ENCODE data around the gene RPTN.
A peak's percentile ranks its signal among the peaks of the same experiment; 100 is the strongest.

The RPTN gene

GRCh38 chr1:152159144-152159543, at the start of gene RPTN:
Gene RPTN (minus strand): TSS chr1:152159228. CDS start chr1:152157889, 1,339 bp downstream.
- no peak for DNase-seq (ENCODE audit: extremely low read depth, low read depth)
- TF ChIP-seq CTCF (IDR thresholded peaks at IDR 0.05; ENCODE audit: low read depth, low read length) = no peak

GRCh38 chr1:152198982-152199381, 40.0 kb upstream of the RPTN start:
- no peak for TF ChIP-seq CTCF (IDR thresholded peaks at IDR 0.05; ENCODE audit: low read depth, low read length)
- DNase-seq (ENCODE audit: extremely low read depth, low read depth) = no peak

- no peak for DNase-seq (ENCODE audit: extremely low read depth, low read depth)
These were observed 38.4 kb upstream of the RPTN start for GRCh38 chr1:152197361-152197941.

GRCh38 chr1:152191711-152192110, 32.7 kb upstream of the RPTN start:
- TF ChIP-seq CTCF (IDR thresholded peaks at IDR 0.05; ENCODE audit: low read depth, low read length) = no peak
- no peak for DNase-seq (ENCODE audit: extremely low read depth, low read depth)

More at GRCh38 chr1:152197361-152197941, 38.4 kb upstream of the RPTN start:
- no peak for TF ChIP-seq CTCF (IDR thresholded peaks at IDR 0.05; ENCODE audit: low read depth, low read length)

GRCh38 chr1:152191260-152191659, 32.2 kb upstream of the RPTN start:
- DNase-seq (ENCODE audit: extremely low read depth, low read depth) = no peak
- TF ChIP-seq CTCF (IDR thresholded peaks at IDR 0.05; ENCODE audit: low read depth, low read length) = no peak

- TF ChIP-seq CTCF (IDR thresholded peaks at IDR 0.05; ENCODE audit: low read depth, low read length) = no peak
These were observed 31.6 kb upstream of the RPTN start for GRCh38 chr1:152190589-152190988.

GRCh38 chr1:152189657-152190442, 30.8 kb upstream of the RPTN start:
- DNase-seq (ENCODE audit: extremely low read depth, low read depth) = no peak
- TF ChIP-seq CTCF (IDR thresholded peaks at IDR 0.05; ENCODE audit: low read depth, low read length) = peak; percentile 76

More at GRCh38 chr1:152190589-152190988, 31.6 kb upstream of the RPTN start:
- no peak for DNase-seq (ENCODE audit: extremely low read depth, low read depth)
